Caki2 (cell line): ENCODE results near the gene C16orf78. TPM values are rescaled to one million over a fixed set of nuclear protein-coding genes. Genes with fewer than 3 reads are reported as not detected.

Experiments used
- DNase-seq: peaks from one replicate; pipeline ENCODE4 v3.0.0-alpha.2; 2015; ENCODE audit warnings: low read depth
- in situ Hi-C: cut with HindIII; loops from 2 replicates; pipeline ENCODE4 v1.10.0; 2016; ENCODE audit warnings: low sequenced_read_pairs, low pct_unique_long_range_greater_than_20kb, mixed read lengths
- total RNA-seq: library from RNA; depleted of rRNA; stranded (reverse); fragments of >200 nt; shearing (Covaris generic); gene quantifications from 2 replicates; pipeline ENCODE4 v1.2.3, GENCODE V29; 2014; ENCODE audit warnings: low replicate concordance; rRNA removed

C16orf78 gene
- total RNA-seq = not detected in 2 replicates

GRCh38 chr16:49373504-49373903, at the start of gene C16orf78:
C16orf78 (plus strand) TSS chr16:49373804; CDS start chr16:49373940, 136 bp downstream.
- in situ Hi-C loops = no loop called here
- no peak for DNase-seq

GRCh38 chr16:49324703-49325102, 48.9 kb upstream of the C16orf78 start:
- in situ Hi-C loops = no loop called here
- no peak for DNase-seq

GRCh38 chr16:49327466-49327865, 46.1 kb upstream of the C16orf78 start:
- DNase-seq = no peak
- in situ Hi-C loops = no loop called here

GRCh38 chr16:49328325-49328724, 45.3 kb upstream of the C16orf78 start:
- in situ Hi-C loops = no loop called here
- DNase-seq = no peak

- in situ Hi-C loops = no loop called here
- no peak for DNase-seq
Observed at GRCh38 chr16:49330562-49331201, 42.9 kb upstream of the C16orf78 start.

- no peak for DNase-seq
- in situ Hi-C loops = no loop called here
Observed at GRCh38 chr16:49332589-49333258, 40.9 kb upstream of the C16orf78 start.

GRCh38 chr16:49333259-49333597, 40.4 kb upstream of the C16orf78 start:
- in situ Hi-C loops = no loop called here
- no peak for DNase-seq

GRCh38 chr16:49335828-49336227, 37.8 kb upstream of the C16orf78 start:
- no peak for DNase-seq
- in situ Hi-C loops = no loop called here

GRCh38 chr16:49336581-49336980, 37.0 kb upstream of the C16orf78 start:
- in situ Hi-C loops = no loop called here
- no peak for DNase-seq

GRCh38 chr16:49337814-49338350, 35.7 kb upstream of the C16orf78 start:
- in situ Hi-C loops = no loop called here
- DNase-seq = no peak

GRCh38 chr16:49338611-49339265, 34.9 kb upstream of the C16orf78 start:
- in situ Hi-C loops = no loop called here
- no peak for DNase-seq

GRCh38 chr16:49340466-49340865, 33.1 kb upstream of the C16orf78 start:
- DNase-seq = no peak
- in situ Hi-C loops = no loop called here

- in situ Hi-C loops = no loop called here
Observed at GRCh38 chr16:49341706-49342105, 31.9 kb upstream of the C16orf78 start.

GRCh38 chr16:49342336-49343265, 31.0 kb upstream of the C16orf78 start:
- in situ Hi-C loops = no loop called here
- DNase-seq = no peak

More at GRCh38 chr16:49341706-49342105, 31.9 kb upstream of the C16orf78 start:
- DNase-seq = no peak

- in situ Hi-C loops = no loop called here
- DNase-seq = no peak
Observed at GRCh38 chr16:49343291-49343690, 30.3 kb upstream of the C16orf78 start.

- in situ Hi-C loops = no loop called here
- DNase-seq = no peak
Observed at GRCh38 chr16:49344401-49344800, 29.2 kb upstream of the C16orf78 start.

- DNase-seq = peak; percentile 0
- in situ Hi-C loops = no loop called here
Observed at GRCh38 chr16:49345829-49346228, 27.8 kb upstream of the C16orf78 start.

- DNase-seq = no peak
- in situ Hi-C loops = no loop called here
Observed at GRCh38 chr16:49346459-49346858, 27.1 kb upstream of the C16orf78 start.
